Astrocyte (in vitro differentiated cells and primary cell): Measurements from ENCODE around the gene KCNC2.

Source experiments
- CTCF ChIP-seq: IDR thresholded peaks from 2 replicates; pipeline ENCODE4 v1.5.1; 2011; ENCODE audit warnings: low read depth, mild to moderate bottlenecking, inconsistent platforms, low read length, moderate library complexity; ENCODE audit not compliant: insufficient read depth
- EZH2 ChIP-seq: IDR thresholded peaks from 2 replicates; pipeline ENCODE4 v1.6.1; 2012; ENCODE audit warnings: mild to moderate bottlenecking, low read length, inconsistent platforms; ENCODE audit not compliant: insufficient read depth

GRCh38 chr12:75154388-75154787 lies 55.3 kb downstream of the KCNC2 start:
- TF ChIP-seq CTCF (no peak), EZH2 (no peak)
